Neural progenitor cell (in vitro differentiated cells): ENCODE measurements around the gene SMCO1. TPM values are rescaled to one million over a fixed set of nuclear protein-coding genes. Genes with fewer than 3 reads are reported as not detected.
"Not testable (repeated sequence)": the region's sequence is repeated elsewhere in the genome, so short reads cannot be mapped to it uniquely, and the experiment has no call there.

ENCODE experiments used
- DNase-seq: peaks from one replicate; pipeline ENCODE4 v3.0.0-alpha.2; 2016; ENCODE audit warnings: low spot score
- H2AFZ ChIP-seq: fragments of 200-600 bp; sonication (generic); replicated peaks from 2 replicates; pipeline ENCODE4 v1.6.1; 2016; ENCODE audit warnings: antibody characterized with exemption
- H3F3A ChIP-seq: fragments of 200-600 bp; sonication (generic); 2 replicates; pipeline ENCODE4 v1.6.1; 2016; ENCODE audit warnings: antibody characterized with exemption, low read depth
- H3K27ac ChIP-seq: fragments of 200-600 bp; sonication (generic); 2 replicates; pipeline ENCODE4 v1.5.1; 2016; ENCODE audit warnings: mild to moderate bottlenecking
- H3K27me3 ChIP-seq: fragments of 200-600 bp; sonication (generic); 2 replicates; pipeline ENCODE4 v1.6.1; 2016; ENCODE audit warnings: mild to moderate bottlenecking, moderate library complexity
- H3K36me3 ChIP-seq: fragments of 200-600 bp; sonication (generic); 2 replicates; pipeline ENCODE4 v1.5.1; 2016
- H3K4me1 ChIP-seq: fragments of 200-600 bp; sonication (generic); 2 replicates; pipeline ENCODE4 v1.6.1; 2016; ENCODE audit warnings: mixed run types
- H3K4me2 ChIP-seq: fragments of 200-600 bp; sonication (generic); 2 replicates; pipeline ENCODE4 v1.6.1; 2016
- H3K4me3 ChIP-seq: fragments of 200-600 bp; sonication (generic); 2 replicates; pipeline ENCODE4 v1.5.1; 2016
- H3K79me2 ChIP-seq: fragments of 200-600 bp; sonication (generic); 2 replicates; pipeline ENCODE4 v1.6.1; 2016; ENCODE audit warnings: low read depth
- H3K9ac ChIP-seq: fragments of 200-600 bp; sonication (generic); 2 replicates; pipeline ENCODE4 v1.6.1; 2016
- H3K9me3 ChIP-seq: fragments of 200-600 bp; sonication (generic); 2 replicates; pipeline ENCODE4 v1.5.1; 2016; ENCODE audit warnings: low read depth
- H4K20me1 ChIP-seq: fragments of 200-600 bp; sonication (generic); 2 replicates; pipeline ENCODE4 v1.6.1; 2016; ENCODE audit warnings: low read depth
- H3K27ac Mint-ChIP-seq: 3 replicates; pipeline ENCODE4 v1.8.0; 2021; ENCODE audit warnings: mixed read lengths
- H3K27me3 Mint-ChIP-seq: 2 replicates; pipeline ENCODE4 v1.8.0; 2022; ENCODE audit warnings: low read depth, mild to moderate bottlenecking, inconsistent platforms, moderate library complexity, mixed read lengths; ENCODE audit not compliant: insufficient read depth
- H3K36me3 Mint-ChIP-seq: 3 replicates; pipeline ENCODE4 v1.8.0; 2021; ENCODE audit warnings: mixed read lengths
- H3K4me1 Mint-ChIP-seq: 3 replicates; pipeline ENCODE4 v1.8.0; 2021; ENCODE audit warnings: mixed read lengths
- H3K4me3 Mint-ChIP-seq: 3 replicates; pipeline ENCODE4 v1.8.0; 2021; ENCODE audit warnings: mild to moderate bottlenecking, moderate library complexity, mixed read lengths
- H3K9me3 Mint-ChIP-seq: 3 replicates; pipeline ENCODE4 v1.8.0; 2020; ENCODE audit warnings: mixed read lengths
- EZH2 ChIP-seq: fragments of 200-600 bp; sonication (generic); IDR thresholded peaks from 2 replicates; pipeline ENCODE4 v1.6.1; 2017; ENCODE audit warnings: antibody characterized with exemption, mild to moderate bottlenecking, moderate library complexity
- EZH2phosphoT487 ChIP-seq: fragments of 200-600 bp; sonication (generic); IDR thresholded peaks from 2 replicates; pipeline ENCODE4 v1.6.1; 2017; ENCODE audit warnings: antibody characterized with exemption
- total RNA-seq: library from RNA; depleted of rRNA; stranded (reverse); fragments of >200 nt; gene quantifications from 2 replicates; pipeline ENCODE4 v1.2.3, GENCODE V29; 2015; ENCODE audit warnings: low replicate concordance
- TF ChIP-seq, protein P1 (sequence below): fragments of 200-600 bp; sonication (generic); IDR thresholded peaks from 2 replicates; pipeline ENCODE4 v1.5.1; 2017; ENCODE audit warnings: antibody characterized with exemption, mild to moderate bottlenecking

The SMCO1 gene
- total RNA-seq, 1 donor from 2014 or later, result not detected

- H3K36me3 Mint-ChIP-seq, result peaks cover 7% of the 10 kb centered on the region
- Histone ChIP-seq H3K4me3 (no peak overlapping the region), H3F3A (no peaks in the 10 kb centered on the region), H3K9ac (no peak overlapping the region), H3K4me1 (no peaks in the 10 kb centered on the region), H2AFZ (no peak overlapping the region), H3K79me2 (no peaks in the 10 kb centered on the region), H3K4me2 (no peak overlapping the region), H4K20me1 (no peaks in the 10 kb centered on the region), H3K27me3 (no peaks in the 10 kb centered on the region), H3K9me3 (no peaks in the 10 kb centered on the region), H3K27ac (no peak overlapping the region), H3K36me3 (no peaks in the 10 kb centered on the region)
- H3K27ac Mint-ChIP-seq, result no peak overlapping the region
- no peak for TF ChIP-seq EZH2
- TF ChIP-seq, protein P1, sequence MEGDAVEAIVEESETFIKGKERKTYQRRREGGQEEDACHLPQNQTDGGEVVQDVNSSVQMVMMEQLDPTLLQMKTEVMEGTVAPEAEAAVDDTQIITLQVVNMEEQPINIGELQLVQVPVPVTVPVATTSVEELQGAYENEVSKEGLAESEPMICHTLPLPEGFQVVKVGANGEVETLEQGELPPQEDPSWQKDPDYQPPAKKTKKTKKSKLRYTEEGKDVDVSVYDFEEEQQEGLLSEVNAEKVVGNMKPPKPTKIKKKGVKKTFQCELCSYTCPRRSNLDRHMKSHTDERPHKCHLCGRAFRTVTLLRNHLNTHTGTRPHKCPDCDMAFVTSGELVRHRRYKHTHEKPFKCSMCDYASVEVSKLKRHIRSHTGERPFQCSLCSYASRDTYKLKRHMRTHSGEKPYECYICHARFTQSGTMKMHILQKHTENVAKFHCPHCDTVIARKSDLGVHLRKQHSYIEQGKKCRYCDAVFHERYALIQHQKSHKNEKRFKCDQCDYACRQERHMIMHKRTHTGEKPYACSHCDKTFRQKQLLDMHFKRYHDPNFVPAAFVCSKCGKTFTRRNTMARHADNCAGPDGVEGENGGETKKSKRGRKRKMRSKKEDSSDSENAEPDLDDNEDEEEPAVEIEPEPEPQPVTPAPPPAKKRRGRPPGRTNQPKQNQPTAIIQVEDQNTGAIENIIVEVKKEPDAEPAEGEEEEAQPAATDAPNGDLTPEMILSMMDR, result no peak
- peaks cover 13% of the 10 kb centered on the region for H3K9me3 Mint-ChIP-seq
- no peaks in the 10 kb centered on the region for H3K4me1 Mint-ChIP-seq
- no peak for DNase-seq
- H3K27me3 Mint-ChIP-seq, result no peaks in the 10 kb centered on the region
- no peak overlapping the region for H3K4me3 Mint-ChIP-seq
Observed at GRCh38 chr3:196554205-196554604, 39.1 kb upstream of the SMCO1 start.

GRCh38 chr3:196553551-196553950, 38.4 kb upstream of the SMCO1 start:
- Histone ChIP-seq H3K4me3 (no peak overlapping the region), H3K9me3 (no peaks in the 10 kb centered on the region), H3K27me3 (no peaks in the 10 kb centered on the region), H3K27ac (no peak overlapping the region), H2AFZ (no peak overlapping the region), H3F3A (no peaks in the 10 kb centered on the region), H4K20me1 (no peaks in the 10 kb centered on the region), H3K4me1 (no peaks in the 10 kb centered on the region), H3K9ac (no peak overlapping the region), H3K36me3 (no peaks in the 10 kb centered on the region), H3K4me2 (no peak overlapping the region), H3K79me2 (no peaks in the 10 kb centered on the region)
- no peak for TF ChIP-seq EZH2
- TF ChIP-seq EZH2phosphoT487, result no peak
- TF ChIP-seq, protein P1, result no peak
- H3K4me1 Mint-ChIP-seq, result no peaks in the 10 kb centered on the region
- H3K9me3 Mint-ChIP-seq, result peaks cover 17% of the 10 kb centered on the region
- H3K36me3 Mint-ChIP-seq, result peaks cover 7% of the 10 kb centered on the region
- H3K27ac Mint-ChIP-seq, result no peak overlapping the region
- no peak for DNase-seq
- no peak overlapping the region for H3K4me3 Mint-ChIP-seq
- H3K27me3 Mint-ChIP-seq, result no peaks in the 10 kb centered on the region

DNA sequence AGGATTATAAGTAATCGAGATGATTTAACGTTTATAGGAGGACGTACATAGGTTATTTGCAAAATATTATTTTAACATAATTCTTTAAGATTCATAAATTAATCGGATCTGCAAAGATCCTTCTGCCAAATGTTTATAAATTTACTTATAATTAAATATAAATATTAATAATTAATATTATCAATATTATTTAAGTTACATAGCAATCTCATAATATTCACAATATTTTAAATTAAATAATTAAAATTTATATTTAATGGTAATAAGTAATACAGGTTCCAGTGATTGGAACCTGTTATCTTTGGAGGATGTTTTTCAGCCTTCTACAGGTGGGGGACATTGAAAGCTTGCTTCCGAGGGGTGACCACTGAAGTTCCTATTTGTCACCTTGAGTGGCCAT, 37.1 kb upstream of the SMCO1 start:
- no peaks in the 10 kb centered on the region for H3K9me3 ChIP-seq
- Mint-ChIP-seq H3K4me1 (no peaks in the 10 kb centered on the region), H3K4me3 (no peak overlapping the region), H3K9me3 (peaks cover 25% of the 10 kb centered on the region), H3K36me3 (peaks cover 8% of the 10 kb centered on the region), H3K27me3 (no peaks in the 10 kb centered on the region), H3K27ac (no peak overlapping the region)
- H3K9ac ChIP-seq, result no peak overlapping the region
- no peaks in the 10 kb centered on the region for H3K27me3 ChIP-seq
- H3K79me2 ChIP-seq, result no peaks in the 10 kb centered on the region
- no peak overlapping the region for H3K27ac ChIP-seq
- TF ChIP-seq, protein P1, result no peak
- no peak for TF ChIP-seq EZH2phosphoT487
- no peak for TF ChIP-seq EZH2
- no peaks in the 10 kb centered on the region for H3K36me3 ChIP-seq
- no peaks in the 10 kb centered on the region for H3K4me1 ChIP-seq
- H2AFZ ChIP-seq, result no peak overlapping the region
- H4K20me1 ChIP-seq, result no peaks in the 10 kb centered on the region
- H3K4me3 ChIP-seq, result no peak overlapping the region
- no peak for DNase-seq
- no peak overlapping the region for H3K4me2 ChIP-seq
- no peaks in the 10 kb centered on the region for H3F3A ChIP-seq

DNA sequence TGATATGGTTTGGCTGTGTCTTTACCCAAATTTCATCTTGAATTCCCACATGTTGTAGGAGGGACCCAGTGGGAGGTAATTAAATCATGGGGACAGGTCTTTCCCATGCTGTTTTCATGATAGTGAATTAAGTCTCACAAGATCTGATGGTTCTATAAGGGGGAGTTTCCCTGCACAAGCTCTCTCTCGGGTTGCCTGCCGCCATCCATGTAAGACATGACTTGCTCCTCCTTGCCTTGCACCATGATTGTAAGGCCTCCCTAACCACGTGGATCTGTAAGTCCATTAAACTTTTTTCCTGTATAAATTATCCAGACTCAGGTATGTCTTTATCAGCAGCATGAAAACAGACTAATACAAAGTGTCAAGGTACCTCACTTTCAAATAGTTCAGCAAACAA, 35.0 kb upstream of the SMCO1 start:
- H2AFZ ChIP-seq, H3K4me3 ChIP-seq, H3K27me3 ChIP-seq, H3K4me2 ChIP-seq, H3K36me3 ChIP-seq, H3K27ac Mint-ChIP-seq, H3K27me3 Mint-ChIP-seq, H3K36me3 Mint-ChIP-seq, H3K27ac ChIP-seq, H3K9me3 ChIP-seq, H3K4me1 ChIP-seq, H3K4me3 Mint-ChIP-seq, H4K20me1 ChIP-seq, H3K4me1 Mint-ChIP-seq, H3F3A ChIP-seq, H3K79me2 ChIP-seq, H3K9ac ChIP-seq, DNase-seq: not testable (repeated sequence)
- H3K9me3 Mint-ChIP-seq, result peaks cover 26% of the 10 kb centered on the region

DNA sequence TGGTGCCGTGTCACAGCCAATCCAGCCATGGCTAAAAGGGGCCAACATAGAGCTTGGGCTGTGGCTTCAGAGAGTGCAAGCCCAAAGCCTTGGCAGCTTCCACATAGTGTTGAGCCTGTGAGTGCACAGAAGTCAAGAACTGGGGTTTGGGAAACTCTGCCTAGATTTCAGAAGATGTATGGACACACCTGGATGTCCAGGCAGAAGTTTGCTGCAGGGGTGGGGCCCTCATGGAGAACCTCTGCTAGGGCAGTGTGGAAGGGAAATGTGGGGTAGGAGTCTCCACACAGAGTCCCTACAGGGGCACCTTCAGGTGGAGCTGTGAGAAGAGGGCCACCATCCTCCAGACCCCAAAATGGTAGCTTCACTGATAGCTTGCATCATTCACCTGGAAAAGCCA, 34.2 kb upstream of the SMCO1 start:
- H3K27ac ChIP-seq, H3K4me3 ChIP-seq, H3K27me3 ChIP-seq, H3K36me3 Mint-ChIP-seq, H3K36me3 ChIP-seq, H3K9me3 ChIP-seq, DNase-seq, H4K20me1 ChIP-seq, H3K27ac Mint-ChIP-seq, H3K9ac ChIP-seq, H3K4me1 ChIP-seq, H3K4me1 Mint-ChIP-seq, H3K79me2 ChIP-seq, H3F3A ChIP-seq, H2AFZ ChIP-seq, H3K27me3 Mint-ChIP-seq, H3K4me2 ChIP-seq, H3K4me3 Mint-ChIP-seq: not testable (repeated sequence)
- H3K9me3 Mint-ChIP-seq, result peaks cover 26% of the 10 kb centered on the region
